ENCODE data around the gene MAP2K2.

MAP2K2 gene

DNA sequence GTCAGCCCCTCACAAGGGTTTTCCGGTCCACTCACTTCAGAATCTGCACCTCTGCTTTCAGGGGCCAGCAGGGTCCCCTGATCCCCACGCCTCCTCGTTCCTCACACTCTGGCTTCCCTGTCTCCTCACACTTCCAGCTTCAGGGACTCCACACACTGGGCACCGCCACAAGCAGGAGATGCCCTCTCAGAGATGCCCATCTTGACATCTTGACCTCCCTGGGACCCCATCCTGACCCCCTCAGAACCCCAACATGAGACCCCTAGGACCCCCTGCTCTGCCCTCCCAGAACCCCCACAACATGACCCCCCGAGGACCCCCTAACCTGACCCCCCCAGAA is 2.7 kb downstream of the MAP2K2 start:
- TF ChIP-seq TAF1 (IDR thresholded peaks at IDR 0.05; ENCODE audit: borderline replicate concordance, insufficient read depth, low read length) (no peak), FOXP2 (optimal IDR thresholded peaks at IDR 0.05; ENCODE audit: borderline replicate concordance, extremely low read depth, extremely low read length, insufficient read depth) (no peak), SIN3A (IDR thresholded peaks at IDR 0.05; ENCODE audit: borderline replicate concordance, insufficient read depth, low read length) (no peak), POLR2AphosphoS5 (IDR thresholded peaks at IDR 0.05; ENCODE audit: low read depth, low read length) (no peak), REST (IDR thresholded peaks at IDR 0.05; ENCODE audit: insufficient read depth in 1 of 2, low read depth in 2 of 2, low read length in 2 of 2) (no peak)

- TF ChIP-seq SIN3A (IDR thresholded peaks at IDR 0.05; ENCODE audit: borderline replicate concordance, insufficient read depth, low read length) (no peak), TAF1 (IDR thresholded peaks at IDR 0.05; ENCODE audit: borderline replicate concordance, insufficient read depth, low read length) (no peak), FOXP2 (optimal IDR thresholded peaks at IDR 0.05; ENCODE audit: borderline replicate concordance, extremely low read depth, extremely low read length, insufficient read depth) (no peak), POLR2AphosphoS5 (IDR thresholded peaks at IDR 0.05; ENCODE audit: low read depth, low read length) (no peak), REST (IDR thresholded peaks at IDR 0.05; ENCODE audit: insufficient read depth in 1 of 2, low read depth in 2 of 2, low read length in 2 of 2) (no peak)
Measured at GRCh38 chr19:4120559-4121272, 3.2 kb downstream of the MAP2K2 start.

DNA sequence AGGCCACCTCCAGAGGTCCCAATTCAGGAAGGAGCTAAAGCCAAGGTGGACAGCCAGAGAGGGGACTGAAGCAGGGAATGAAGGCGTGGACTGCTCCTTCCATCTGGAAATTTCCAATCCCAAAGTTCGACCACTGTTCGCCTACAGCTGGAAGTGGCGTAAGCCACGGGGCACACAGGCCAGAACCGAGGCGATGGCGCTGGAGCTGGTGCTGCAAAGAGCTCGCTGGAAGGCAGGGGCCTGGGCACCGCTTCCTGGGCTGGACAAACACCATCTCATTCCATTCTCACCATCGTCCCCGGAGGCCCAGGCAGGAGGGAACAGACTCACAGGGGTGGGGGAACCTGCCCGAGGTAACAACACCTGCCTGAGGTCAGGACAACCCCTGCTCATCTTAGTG is 4.2 kb downstream of the MAP2K2 start:
- no peak for TF ChIP-seq REST (IDR thresholded peaks at IDR 0.05; ENCODE audit: insufficient read depth in 1 of 2, low read depth in 2 of 2, low read length in 2 of 2)

GRCh38 chr19:4115818-4116385 is 8.0 kb downstream of the MAP2K2 start:
- TF ChIP-seq TAF1 (IDR thresholded peaks at IDR 0.05; ENCODE audit: borderline replicate concordance, insufficient read depth, low read length) (no peak), SIN3A (IDR thresholded peaks at IDR 0.05; ENCODE audit: borderline replicate concordance, insufficient read depth, low read length) (no peak), REST (IDR thresholded peaks at IDR 0.05; ENCODE audit: insufficient read depth in 1 of 2, low read depth in 2 of 2, low read length in 2 of 2) (no peak), POLR2AphosphoS5 (IDR thresholded peaks at IDR 0.05; ENCODE audit: low read depth, low read length) (no peak), FOXP2 (optimal IDR thresholded peaks at IDR 0.05; ENCODE audit: borderline replicate concordance, extremely low read depth, extremely low read length, insufficient read depth) (no peak)
